Panc1 (cell line): Measurements from ENCODE around the gene CDK14. TPM values are rescaled to one million over a fixed set of nuclear protein-coding genes. Genes with fewer than 3 reads are reported as not detected.

Experiments used
- ATAC-seq: fragments of 200-7000 bp; cut with Tn5 transposase; 2 replicates; pipeline ENCODE4 v1.9.1; 2020; ENCODE audit warnings: mild to moderate bottlenecking, moderate library complexity
- BruUV-seq: library from RNA; stranded (reverse); fragments of 400-500 nt; replicated peaks from 2 replicates; lab custom pipeline; 2021; lab: Mats Ljungman, UMichigan
- CTCF ChIA-PET: fragments of 300-600 bp; sonication (Branson Sonifier 250); formaldehyde crosslinking; loops from one replicate; lab custom pipeline; 2022; ENCODE audit warnings: antibody characterized with exemption; lab: Charles Lee
- POLR2A ChIA-PET: fragments of 300-600 bp; sonication (Branson Sonifier 250); formaldehyde crosslinking; loops from one replicate; lab custom pipeline; 2022; ENCODE audit warnings: antibody characterized with exemption; lab: Charles Lee
- DNase-seq: peaks from one replicate; pipeline ENCODE4 v3.0.0-alpha.2; 2010; ENCODE audit warnings: low read depth, low spot score
- H3K27ac ChIP-seq: 2 replicates; pipeline ENCODE4 v1.5.1; 2011; ENCODE audit warnings: mild to moderate bottlenecking, low read length, inconsistent platforms
- H3K27me3 ChIP-seq: fragments of 200-500 bp; sonication (Bioruptor generic); 2 replicates; pipeline ENCODE4 v1.6.0; 2014; ENCODE audit warnings: low read length, inconsistent platforms; ENCODE audit not compliant: control insufficient read depth, insufficient read depth
- H3K36me3 ChIP-seq: fragments of 200-500 bp; sonication (Bioruptor generic); 2 replicates; pipeline ENCODE4 v1.5.1; 2014; ENCODE audit warnings: inconsistent platforms, mild to moderate bottlenecking, low read length, moderate library complexity; ENCODE audit not compliant: control insufficient read depth, insufficient read depth
- H3K4me1 ChIP-seq: 2 replicates; pipeline ENCODE4 v1.5.1; 2011; ENCODE audit warnings: inconsistent platforms, mild to moderate bottlenecking, low read length, moderate library complexity; ENCODE audit not compliant: control insufficient read depth, insufficient read depth
- H3K4me3 ChIP-seq, 2 experiments: 2 replicates each; pipeline ENCODE4 v1.5.1; 2011 to 2012; ENCODE audit warnings: low read depth in 2 of 2, low read length in 2 of 2, mild to moderate bottlenecking in 2 of 2, inconsistent platforms in 1 of 2, moderate library complexity in 1 of 2
- H3K9me3 ChIP-seq: fragments of 200-500 bp; sonication (Bioruptor generic); 2 replicates; pipeline ENCODE4 v1.5.1; 2014; ENCODE audit warnings: low read depth, mild to moderate bottlenecking, inconsistent platforms, low read length, moderate library complexity; ENCODE audit not compliant: control insufficient read depth, insufficient read depth
- POLR2AphosphoS5 ChIP-seq: IDR thresholded peaks from 2 replicates; pipeline ENCODE4 v1.6.1; 2012; ENCODE audit warnings: mild to moderate bottlenecking, low read depth, low read length, moderate library complexity
- SIN3A ChIP-seq: IDR thresholded peaks from 2 replicates; pipeline ENCODE4 v1.6.1; 2012; ENCODE audit warnings: low read depth, mild to moderate bottlenecking, low read length, moderate library complexity, borderline replicate concordance; ENCODE audit not compliant: insufficient read depth
- TCF7L2 ChIP-seq: IDR thresholded peaks from 2 replicates; pipeline ENCODE4 v1.6.1; 2011; ENCODE audit warnings: mild to moderate bottlenecking, low read depth, low read length, inconsistent platforms
- in situ Hi-C: cut with HindIII; loops from 2 replicates; pipeline ENCODE4 v1.10.0; 2016; ENCODE audit warnings: low sequenced_read_pairs, low pct_unique_long_range_greater_than_20kb
- intact Hi-C: fragments of 100-400 bp; cut with micrococcal nuclease; formaldehyde crosslinking; loops from one replicate; pipeline ENCODE4 v1.10.0; 2022; ENCODE audit not compliant: unreplicated experiment
- total RNA-seq: library from RNA; stranded (reverse); gene quantifications from one replicate; pipeline ENCODE4 v1.2.1, GENCODE V29; 2021; ENCODE audit not compliant: unreplicated experiment
- TF ChIP-seq, protein P1 (sequence below): fragments of 450-650 bp; IDR thresholded peaks from 2 replicates; pipeline ENCODE4 v1.5.1; 2017; ENCODE audit warnings: mild to moderate bottlenecking
- TF ChIP-seq, protein P2 (sequence below), 2 experiments: IDR thresholded peaks; 2 replicates each; pipeline ENCODE4 v1.6.1; 2011 to 2012; ENCODE audit warnings: low read depth in 2 of 2, control low read depth in 1 of 2, low read length in 1 of 2, mild to moderate bottlenecking in 1 of 2, moderate library complexity in 1 of 2; ENCODE audit not compliant: insufficient read depth in 1 of 2

The CDK14 gene
- total RNA-seq, 1 experiment from 2014 or later = 3.0 TPM

DNA sequence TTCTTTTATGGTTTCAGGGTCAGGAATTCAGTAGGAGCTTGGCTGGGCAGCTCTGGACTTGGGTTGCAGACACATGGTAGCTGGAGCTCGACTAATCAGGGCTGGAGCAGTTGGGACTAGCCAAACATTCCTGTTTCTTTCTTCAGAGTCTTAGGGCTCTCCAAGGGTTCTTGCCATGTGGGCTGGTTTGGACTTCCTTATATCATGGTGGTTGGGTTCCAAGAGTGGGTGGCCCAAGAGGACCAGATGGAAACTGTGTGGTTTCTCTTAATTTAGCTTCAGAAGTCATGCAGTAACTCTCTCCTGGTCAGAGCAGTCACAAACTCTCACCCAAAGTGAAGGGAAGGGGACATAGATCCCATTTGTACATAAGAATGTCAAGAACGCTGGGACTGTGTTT lies 398.0 kb downstream of the CDK14 start:
- no peaks in the 10 kb centered on the region for H3K9me3 ChIP-seq
- no peaks in the 10 kb centered on the region for H3K27me3 ChIP-seq
- ATAC-seq = no peak
- no peaks in the 10 kb centered on the region for H3K36me3 ChIP-seq
- no peak overlapping the region for H3K27ac ChIP-seq
- H3K4me1 ChIP-seq = no peaks in the 10 kb centered on the region
- no peak for DNase-seq
- no peak overlapping the region for H3K4me3 ChIP-seq
- CTCF ChIA-PET = no interaction called here
- intact Hi-C loops (no loop called here), in situ Hi-C loops (no loop called here)
- POLR2A ChIA-PET = no interaction called here
- BruUV-seq = no TSS peak
- TF ChIP-seq SIN3A (no peak), TCF7L2 (no peak), POLR2AphosphoS5 (no peak)
- TF ChIP-seq, protein P1, sequence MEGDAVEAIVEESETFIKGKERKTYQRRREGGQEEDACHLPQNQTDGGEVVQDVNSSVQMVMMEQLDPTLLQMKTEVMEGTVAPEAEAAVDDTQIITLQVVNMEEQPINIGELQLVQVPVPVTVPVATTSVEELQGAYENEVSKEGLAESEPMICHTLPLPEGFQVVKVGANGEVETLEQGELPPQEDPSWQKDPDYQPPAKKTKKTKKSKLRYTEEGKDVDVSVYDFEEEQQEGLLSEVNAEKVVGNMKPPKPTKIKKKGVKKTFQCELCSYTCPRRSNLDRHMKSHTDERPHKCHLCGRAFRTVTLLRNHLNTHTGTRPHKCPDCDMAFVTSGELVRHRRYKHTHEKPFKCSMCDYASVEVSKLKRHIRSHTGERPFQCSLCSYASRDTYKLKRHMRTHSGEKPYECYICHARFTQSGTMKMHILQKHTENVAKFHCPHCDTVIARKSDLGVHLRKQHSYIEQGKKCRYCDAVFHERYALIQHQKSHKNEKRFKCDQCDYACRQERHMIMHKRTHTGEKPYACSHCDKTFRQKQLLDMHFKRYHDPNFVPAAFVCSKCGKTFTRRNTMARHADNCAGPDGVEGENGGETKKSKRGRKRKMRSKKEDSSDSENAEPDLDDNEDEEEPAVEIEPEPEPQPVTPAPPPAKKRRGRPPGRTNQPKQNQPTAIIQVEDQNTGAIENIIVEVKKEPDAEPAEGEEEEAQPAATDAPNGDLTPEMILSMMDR = no peak
- TF ChIP-seq, protein P2, sequence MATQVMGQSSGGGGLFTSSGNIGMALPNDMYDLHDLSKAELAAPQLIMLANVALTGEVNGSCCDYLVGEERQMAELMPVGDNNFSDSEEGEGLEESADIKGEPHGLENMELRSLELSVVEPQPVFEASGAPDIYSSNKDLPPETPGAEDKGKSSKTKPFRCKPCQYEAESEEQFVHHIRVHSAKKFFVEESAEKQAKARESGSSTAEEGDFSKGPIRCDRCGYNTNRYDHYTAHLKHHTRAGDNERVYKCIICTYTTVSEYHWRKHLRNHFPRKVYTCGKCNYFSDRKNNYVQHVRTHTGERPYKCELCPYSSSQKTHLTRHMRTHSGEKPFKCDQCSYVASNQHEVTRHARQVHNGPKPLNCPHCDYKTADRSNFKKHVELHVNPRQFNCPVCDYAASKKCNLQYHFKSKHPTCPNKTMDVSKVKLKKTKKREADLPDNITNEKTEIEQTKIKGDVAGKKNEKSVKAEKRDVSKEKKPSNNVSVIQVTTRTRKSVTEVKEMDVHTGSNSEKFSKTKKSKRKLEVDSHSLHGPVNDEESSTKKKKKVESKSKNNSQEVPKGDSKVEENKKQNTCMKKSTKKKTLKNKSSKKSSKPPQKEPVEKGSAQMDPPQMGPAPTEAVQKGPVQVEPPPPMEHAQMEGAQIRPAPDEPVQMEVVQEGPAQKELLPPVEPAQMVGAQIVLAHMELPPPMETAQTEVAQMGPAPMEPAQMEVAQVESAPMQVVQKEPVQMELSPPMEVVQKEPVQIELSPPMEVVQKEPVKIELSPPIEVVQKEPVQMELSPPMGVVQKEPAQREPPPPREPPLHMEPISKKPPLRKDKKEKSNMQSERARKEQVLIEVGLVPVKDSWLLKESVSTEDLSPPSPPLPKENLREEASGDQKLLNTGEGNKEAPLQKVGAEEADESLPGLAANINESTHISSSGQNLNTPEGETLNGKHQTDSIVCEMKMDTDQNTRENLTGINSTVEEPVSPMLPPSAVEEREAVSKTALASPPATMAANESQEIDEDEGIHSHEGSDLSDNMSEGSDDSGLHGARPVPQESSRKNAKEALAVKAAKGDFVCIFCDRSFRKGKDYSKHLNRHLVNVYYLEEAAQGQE (IDR thresholded peaks at IDR 0.05; ENCODE audit: insufficient read depth in 1 of 2, low read depth in 2 of 2, low read length in 1 of 2) = no peak

DNA sequence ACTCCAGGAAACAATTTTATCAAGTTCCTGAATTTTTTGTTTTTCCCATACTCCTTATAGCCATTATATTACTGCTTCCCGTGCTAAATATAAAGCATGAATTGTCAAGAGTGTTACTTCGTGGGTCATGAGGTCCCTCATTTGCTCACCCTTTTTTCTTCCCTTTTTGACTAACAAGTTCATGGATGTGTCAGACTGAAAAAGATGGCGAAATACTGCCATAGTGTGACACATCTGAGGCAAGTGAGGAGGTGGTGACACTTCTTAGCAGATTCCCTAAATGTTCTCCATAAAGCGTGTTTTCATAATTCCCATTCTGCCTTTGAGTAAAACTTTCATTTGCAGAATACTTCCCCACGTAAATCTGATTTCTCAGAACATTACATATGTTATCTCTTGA lies 398.5 kb downstream of the CDK14 start:
- Histone ChIP-seq H3K9me3 (no peaks in the 10 kb centered on the region), H3K27ac (no peak overlapping the region), H3K4me3 (no peak overlapping the region), H3K27me3 (no peaks in the 10 kb centered on the region), H3K36me3 (no peaks in the 10 kb centered on the region), H3K4me1 (no peaks in the 10 kb centered on the region)
- DNase-seq (no peak), ATAC-seq (no peak)
- in situ Hi-C loops (no loop called here), intact Hi-C loops (no loop called here)
- TF ChIP-seq SIN3A = no peak
- no peak for TF ChIP-seq TCF7L2
- BruUV-seq = no TSS peak
- ChIA-PET POLR2A (no interaction called here), CTCF (no interaction called here)

DNA sequence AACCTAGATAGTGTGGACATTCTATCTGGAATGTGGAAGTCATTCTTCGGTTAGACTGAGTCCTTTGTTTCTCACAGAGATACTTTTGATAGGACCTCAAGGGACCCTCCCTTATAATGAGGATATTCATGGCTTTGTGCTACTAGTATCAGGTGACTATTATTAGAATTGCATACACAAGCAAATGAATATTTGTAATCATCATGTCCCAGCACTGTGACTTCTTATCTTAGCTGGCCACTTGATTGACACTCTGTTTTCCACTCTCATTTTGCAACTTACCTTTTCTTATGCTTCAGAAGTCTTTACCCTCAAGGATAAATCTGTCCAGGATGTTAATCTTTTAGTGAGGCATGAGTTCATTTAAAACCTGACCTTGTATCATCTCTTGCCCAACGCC lies 399.9 kb downstream of the CDK14 start:
- POLR2A ChIA-PET = no interaction called here
- DNase-seq = no peak

More for the DNA sequence above, 399.9 kb downstream of the CDK14 start:
- no peak overlapping the region for H3K27ac ChIP-seq
- TF ChIP-seq, protein P1 = no peak
- TF ChIP-seq, protein P2 (IDR thresholded peaks at IDR 0.05; ENCODE audit: insufficient read depth in 1 of 2, low read depth in 2 of 2, low read length in 1 of 2) = no peak
- TF ChIP-seq TCF7L2 (no peak), POLR2AphosphoS5 (no peak), SIN3A (no peak)
- H3K9me3 ChIP-seq = no peaks in the 10 kb centered on the region
- in situ Hi-C loops (no loop called here), intact Hi-C loops (no loop called here)
- H3K4me3 ChIP-seq = no peak overlapping the region
- CTCF ChIA-PET = no interaction called here
- no peaks in the 10 kb centered on the region for H3K27me3 ChIP-seq
- no peak for ATAC-seq
- no peaks in the 10 kb centered on the region for H3K36me3 ChIP-seq
- H3K4me1 ChIP-seq = no peaks in the 10 kb centered on the region
- BruUV-seq = no TSS peak
